Measurements from ENCODE around the gene BOC.

GRCh38 chr3:113329757-113330156 is 118.4 kb downstream of the BOC start:
- TF ChIP-seq CTCF (conservative IDR thresholded peaks at IDR 0.05; ENCODE audit: low read depth, low read length), result no peak
- no peak for TF ChIP-seq SMC3 (IDR thresholded peaks at IDR 0.05; ENCODE audit: low read depth, low read length)
- TF ChIP-seq NFE2L2 (IDR thresholded peaks at IDR 0.05; ENCODE audit: low read depth, low read length), result no peak
- no peak for TF ChIP-seq RAD21 (IDR thresholded peaks at IDR 0.05; ENCODE audit: low read length)
- no peak for TF ChIP-seq POLR2A (IDR thresholded peaks at IDR 0.05; ENCODE audit: low read depth, low read length)
- TF ChIP-seq ELK1 (IDR thresholded peaks at IDR 0.05; ENCODE audit: borderline replicate concordance, low read depth, low read length), result no peak
- no peak for TF ChIP-seq CHD1 (IDR thresholded peaks at IDR 0.05; ENCODE audit: low read depth, low read length)
- TF ChIP-seq RFX5 (IDR thresholded peaks at IDR 0.05; ENCODE audit: low read depth, low read length), result no peak
- TF ChIP-seq MXI1 (IDR thresholded peaks at IDR 0.05; ENCODE audit: borderline replicate concordance, low read depth, low read length), result no peak
- TF ChIP-seq, protein P1, sequence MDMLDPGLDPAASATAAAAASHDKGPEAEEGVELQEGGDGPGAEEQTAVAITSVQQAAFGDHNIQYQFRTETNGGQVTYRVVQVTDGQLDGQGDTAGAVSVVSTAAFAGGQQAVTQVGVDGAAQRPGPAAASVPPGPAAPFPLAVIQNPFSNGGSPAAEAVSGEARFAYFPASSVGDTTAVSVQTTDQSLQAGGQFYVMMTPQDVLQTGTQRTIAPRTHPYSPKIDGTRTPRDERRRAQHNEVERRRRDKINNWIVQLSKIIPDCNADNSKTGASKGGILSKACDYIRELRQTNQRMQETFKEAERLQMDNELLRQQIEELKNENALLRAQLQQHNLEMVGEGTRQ (IDR thresholded peaks at IDR 0.05; ENCODE audit: low read depth, low read length), result no peak
- TF ChIP-seq MAFK (IDR thresholded peaks at IDR 0.05; ENCODE audit: low read depth, low read length), result no peak
